HL-60 (cell line): ENCODE results near the gene FGF3.

Source experiments
- DNase-seq, 2 experiments: peaks; one replicate each; pipeline ENCODE4 v3.0.0-alpha.2; 2010 to 2020; ENCODE audit warnings: low read depth in 1 of 2, low spot score in 1 of 2
- H3K27ac ChIP-seq: fragments of 250-450 bp; sonication (Bioruptor Pico); replicated peaks from 2 replicates; pipeline ENCODE4 v1.5.1; 2020; ENCODE audit warnings: mild to moderate bottlenecking, moderate library complexity
- H3K27me3 ChIP-seq: fragments of 250-450 bp; sonication (Bioruptor Pico); 2 replicates; pipeline ENCODE4 v1.5.1; 2021; ENCODE audit warnings: mild to moderate bottlenecking, moderate library complexity; ENCODE audit not compliant: insufficient read depth, poor library complexity, severe bottlenecking
- H3K4me3 ChIP-seq: replicated peaks from 2 replicates; pipeline ENCODE4 v1.5.1; 2011; ENCODE audit warnings: mild to moderate bottlenecking, control low read depth, low read length; ENCODE audit not compliant: insufficient read depth
- CTCF ChIP-seq: IDR thresholded peaks from one replicate; pipeline ENCODE4 v1.5.1; 2011; ENCODE audit warnings: low read length, control low read depth, inconsistent platforms; ENCODE audit not compliant: insufficient read depth
- GABPA ChIP-seq: IDR thresholded peaks from 2 replicates; pipeline ENCODE4 v1.6.1; 2012; ENCODE audit warnings: low read depth
- POLR2AphosphoS5 ChIP-seq: IDR thresholded peaks from 2 replicates; pipeline ENCODE4 v1.6.1; 2012; ENCODE audit warnings: low read depth
- REST ChIP-seq: IDR thresholded peaks from 2 replicates; pipeline ENCODE4 v1.6.1; 2012; ENCODE audit warnings: low read depth; ENCODE audit not compliant: insufficient replicate concordance
- SPI1 ChIP-seq: IDR thresholded peaks from 2 replicates; pipeline ENCODE4 v1.6.1; 2012; ENCODE audit warnings: low read depth, mild to moderate bottlenecking, borderline replicate concordance

The FGF3 gene

GRCh38 chr11:69830086-69830485, 10.9 kb upstream of the FGF3 start:
- TF ChIP-seq SPI1 (no peak), GABPA (no peak), CTCF (no peak), POLR2AphosphoS5 (no peak), REST (no peak)
- no peak for DNase-seq

GRCh38 chr11:69828971-69829344, 9.7 kb upstream of the FGF3 start:
- no peak for DNase-seq
- no peak overlapping the region for H3K27ac ChIP-seq
- no peak for TF ChIP-seq GABPA
- no peak for TF ChIP-seq CTCF
- TF ChIP-seq POLR2AphosphoS5: no peak
- no peak for TF ChIP-seq REST
- TF ChIP-seq SPI1: no peak
- peaks cover 2% of the 10 kb centered on the region for H3K27me3 ChIP-seq
- no peak overlapping the region for H3K4me3 ChIP-seq

More at GRCh38 chr11:69830086-69830485, 10.9 kb upstream of the FGF3 start:
- H3K4me3 ChIP-seq: no peak overlapping the region
- no peak overlapping the region for H3K27ac ChIP-seq
- H3K27me3 ChIP-seq: peaks cover 2% of the 10 kb centered on the region

- DNase-seq: no peak
- H3K27me3 ChIP-seq: peaks cover 2% of the 10 kb centered on the region
- TF ChIP-seq CTCF: no peak
- no peak for TF ChIP-seq GABPA
- no peak for TF ChIP-seq POLR2AphosphoS5
- TF ChIP-seq REST: no peak
- TF ChIP-seq SPI1: no peak
- H3K27ac ChIP-seq: no peak overlapping the region
- H3K4me3 ChIP-seq: no peak overlapping the region
Measured at GRCh38 chr11:69828276-69828970, 9.2 kb upstream of the FGF3 start.
